LNCAP (cell line): ENCODE measurements around the gene DEK.

ENCODE experiments used
- TF ChIP-seq, protein P1 (sequence below): fragments of 450-650 bp; IDR thresholded peaks from 2 replicates; pipeline ENCODE4 v1.5.1; 2017; ENCODE audit warnings: mild to moderate bottlenecking

Gene DEK

DNA sequence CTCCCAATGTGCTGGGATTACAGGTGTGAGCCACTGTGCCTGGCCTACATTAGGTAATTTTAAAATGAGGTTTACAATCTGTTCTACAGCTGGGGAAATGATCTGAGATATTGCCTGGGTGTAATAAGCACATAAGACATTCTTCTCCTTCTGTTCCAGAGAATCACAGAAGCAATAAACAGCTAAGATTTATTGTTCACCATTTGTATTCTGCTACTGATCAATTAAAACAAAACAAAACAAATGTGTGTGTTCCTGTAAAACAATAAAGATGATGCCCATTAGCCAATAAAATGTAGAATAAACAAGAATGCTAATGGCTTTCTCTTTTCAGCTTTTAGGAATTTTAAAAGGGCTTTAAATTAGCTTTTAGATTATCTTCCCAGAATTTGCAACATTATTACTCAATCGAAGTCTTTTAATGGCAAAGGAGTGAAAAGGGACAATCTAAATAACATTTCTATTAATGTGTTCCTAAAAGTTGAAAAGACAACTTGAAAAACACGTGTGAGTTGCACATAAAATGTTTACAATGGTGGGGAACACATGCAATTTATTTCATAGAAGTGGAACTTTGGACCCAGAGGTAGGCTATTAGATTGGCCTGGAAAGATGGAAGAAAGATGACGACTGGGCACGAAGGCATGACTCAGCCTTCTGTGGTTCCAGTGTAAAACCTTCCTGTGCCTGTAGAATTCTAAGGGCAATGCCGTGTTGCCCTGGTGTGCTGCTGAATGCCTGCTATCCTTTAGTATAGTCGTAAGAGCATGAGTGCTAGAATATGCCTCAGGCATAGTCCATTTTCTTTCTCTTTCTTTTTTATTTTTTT, 29.0 kb upstream of the DEK start:
- TF ChIP-seq, protein P1, sequence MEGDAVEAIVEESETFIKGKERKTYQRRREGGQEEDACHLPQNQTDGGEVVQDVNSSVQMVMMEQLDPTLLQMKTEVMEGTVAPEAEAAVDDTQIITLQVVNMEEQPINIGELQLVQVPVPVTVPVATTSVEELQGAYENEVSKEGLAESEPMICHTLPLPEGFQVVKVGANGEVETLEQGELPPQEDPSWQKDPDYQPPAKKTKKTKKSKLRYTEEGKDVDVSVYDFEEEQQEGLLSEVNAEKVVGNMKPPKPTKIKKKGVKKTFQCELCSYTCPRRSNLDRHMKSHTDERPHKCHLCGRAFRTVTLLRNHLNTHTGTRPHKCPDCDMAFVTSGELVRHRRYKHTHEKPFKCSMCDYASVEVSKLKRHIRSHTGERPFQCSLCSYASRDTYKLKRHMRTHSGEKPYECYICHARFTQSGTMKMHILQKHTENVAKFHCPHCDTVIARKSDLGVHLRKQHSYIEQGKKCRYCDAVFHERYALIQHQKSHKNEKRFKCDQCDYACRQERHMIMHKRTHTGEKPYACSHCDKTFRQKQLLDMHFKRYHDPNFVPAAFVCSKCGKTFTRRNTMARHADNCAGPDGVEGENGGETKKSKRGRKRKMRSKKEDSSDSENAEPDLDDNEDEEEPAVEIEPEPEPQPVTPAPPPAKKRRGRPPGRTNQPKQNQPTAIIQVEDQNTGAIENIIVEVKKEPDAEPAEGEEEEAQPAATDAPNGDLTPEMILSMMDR, result no peak

DNA sequence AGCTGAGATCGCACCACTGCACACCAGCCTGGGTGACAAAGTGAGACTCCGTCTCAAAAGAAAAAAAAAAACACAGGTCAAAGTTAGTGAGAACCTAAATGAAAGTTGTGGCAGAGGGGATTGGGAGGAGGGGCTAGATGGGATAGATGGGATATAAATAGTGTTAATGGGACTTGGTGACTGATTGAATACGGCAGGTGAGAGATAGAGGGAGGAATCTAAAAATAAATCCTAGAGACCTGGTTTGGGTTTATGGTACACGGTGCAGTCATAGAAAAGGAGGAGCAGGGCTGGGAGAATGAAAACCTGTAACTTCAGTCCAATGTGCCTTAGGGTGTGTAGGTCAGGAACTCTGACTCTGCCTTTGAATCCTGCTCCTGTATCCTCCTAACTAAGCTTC, 25.0 kb upstream of the DEK start:
- TF ChIP-seq, protein P1, result no peak

DNA sequence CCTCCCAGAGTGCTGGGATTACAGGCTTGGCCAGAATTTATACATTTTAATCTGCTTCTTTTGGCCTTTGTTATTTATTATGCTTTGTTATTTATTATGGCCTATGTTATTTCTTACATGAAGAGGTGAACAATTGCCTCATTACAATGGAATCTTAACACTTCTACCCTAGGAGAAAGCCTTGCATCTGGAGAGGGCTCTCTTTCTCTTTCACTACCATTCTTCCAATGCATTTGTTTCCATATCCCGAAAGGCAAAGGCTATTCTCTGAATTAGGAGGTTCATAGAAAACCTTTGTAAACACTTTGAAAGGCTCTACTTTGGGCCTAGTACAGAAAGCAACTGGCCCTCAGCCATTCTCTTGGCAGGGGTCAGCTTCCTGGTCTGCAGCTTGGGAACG, 19.9 kb upstream of the DEK start:
- TF ChIP-seq, protein P1, result no peak

DNA sequence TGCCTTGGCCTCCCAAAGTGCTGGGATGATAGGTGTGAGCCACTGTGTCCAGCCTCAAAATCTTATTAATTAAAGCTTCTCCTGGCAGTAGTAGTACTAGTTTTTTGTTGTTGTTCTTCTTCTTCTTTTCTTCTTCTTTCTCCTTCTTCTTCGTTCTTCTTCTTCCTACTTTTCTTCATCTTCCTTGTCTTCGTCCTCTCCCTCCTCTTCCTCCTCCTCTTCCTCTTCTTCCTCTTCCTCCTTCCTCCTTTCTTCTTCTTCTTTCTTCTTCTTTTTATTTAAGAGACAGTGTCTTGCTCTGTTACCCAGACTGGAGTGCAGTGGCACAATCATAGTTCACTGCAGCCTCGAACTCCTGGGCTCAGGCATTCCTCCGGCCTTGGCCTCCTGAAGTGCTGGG, 17.2 kb upstream of the DEK start:
- TF ChIP-seq, protein P1, result no peak

DNA sequence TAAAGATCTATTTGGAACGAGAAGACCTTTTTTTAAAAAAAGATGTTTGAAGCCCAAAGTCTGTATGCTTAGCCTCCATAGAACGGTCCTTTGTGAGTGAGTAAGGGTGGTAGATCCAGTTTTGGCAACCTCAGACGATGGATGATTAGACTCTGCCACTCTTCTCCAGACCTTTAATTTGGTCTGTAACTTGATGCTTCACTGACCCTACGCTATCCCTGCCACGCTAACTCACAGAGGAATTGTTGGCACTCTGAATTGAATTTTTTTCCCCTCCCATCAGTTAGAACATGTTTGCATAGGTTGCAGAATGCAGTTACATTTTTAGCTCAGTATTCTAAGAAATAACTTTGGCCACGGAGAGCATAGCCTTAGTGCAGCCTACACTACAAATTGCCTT, 15.8 kb upstream of the DEK start:
- TF ChIP-seq, protein P1, result no peak

DNA sequence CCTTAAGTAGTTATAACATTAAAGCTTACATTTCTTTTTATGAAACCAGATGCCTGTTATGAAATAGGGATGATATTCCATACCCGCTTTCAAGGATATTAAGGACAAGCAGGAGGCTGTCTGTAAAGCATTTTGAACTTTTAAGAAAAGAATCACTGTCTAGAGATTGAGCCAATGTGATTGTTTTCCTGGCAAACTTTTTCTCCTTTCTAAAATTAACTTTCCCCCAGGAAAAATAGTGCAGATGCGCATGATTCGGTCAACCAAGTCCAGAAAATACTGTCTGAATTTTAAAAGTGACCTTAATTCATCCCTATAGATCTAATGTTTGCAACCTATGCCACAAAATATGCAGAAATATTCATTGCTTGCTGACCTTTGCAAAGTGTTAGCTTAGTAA, 15.1 kb upstream of the DEK start:
- TF ChIP-seq, protein P1, result no peak

DNA sequence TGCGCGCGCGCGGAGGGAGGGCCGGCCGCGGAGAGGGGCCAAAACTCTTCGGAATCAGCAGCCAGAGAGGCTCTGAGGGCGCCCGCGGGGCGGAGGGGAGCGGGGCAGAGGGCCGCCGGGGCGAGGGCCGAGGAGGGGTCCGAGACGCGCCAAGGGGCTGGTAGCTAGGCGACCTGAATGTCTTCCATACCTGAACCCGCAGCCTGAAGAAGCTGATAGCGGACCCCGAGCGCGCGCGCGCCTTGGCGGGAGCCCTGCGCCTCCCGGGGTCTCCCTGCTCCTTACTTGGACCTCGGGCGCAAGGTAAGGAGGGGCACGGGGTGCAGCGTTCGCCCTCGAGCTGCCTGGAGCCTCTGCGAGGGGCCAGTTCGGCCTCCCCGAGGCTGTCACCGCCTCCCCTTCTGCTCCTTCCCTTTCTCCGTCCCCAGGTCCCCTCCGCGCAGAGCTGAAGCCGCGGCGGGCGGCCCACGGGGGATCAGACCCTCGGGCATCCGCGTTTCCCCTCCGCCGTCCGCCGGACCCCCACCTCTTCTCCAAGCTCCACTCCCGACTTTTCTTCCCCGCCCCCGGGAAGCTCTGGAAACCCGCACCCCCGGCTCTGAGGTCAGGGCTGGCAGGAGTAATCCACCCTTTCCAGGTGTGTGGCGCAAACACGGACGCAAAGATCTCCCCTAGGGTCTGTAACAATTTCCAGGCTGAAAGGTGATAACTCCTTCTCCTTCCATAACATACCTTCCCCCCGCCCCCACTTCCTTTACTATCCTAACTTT, 13.1 kb upstream of the DEK start:
- TF ChIP-seq, protein P1, result no peak
